ENCODE measurements around the gene P3H1. TPM values are rescaled to one million over a fixed set of nuclear protein-coding genes. Genes with fewer than 3 reads are reported as not detected.
"Not testable (repeated sequence)": the region's sequence is repeated elsewhere in the genome, so short reads cannot be mapped to it uniquely, and the experiment has no call there.

Gene P3H1
- total RNA-seq, 2 donors from 2014 or later: 7.0 to 10.6 TPM

DNA sequence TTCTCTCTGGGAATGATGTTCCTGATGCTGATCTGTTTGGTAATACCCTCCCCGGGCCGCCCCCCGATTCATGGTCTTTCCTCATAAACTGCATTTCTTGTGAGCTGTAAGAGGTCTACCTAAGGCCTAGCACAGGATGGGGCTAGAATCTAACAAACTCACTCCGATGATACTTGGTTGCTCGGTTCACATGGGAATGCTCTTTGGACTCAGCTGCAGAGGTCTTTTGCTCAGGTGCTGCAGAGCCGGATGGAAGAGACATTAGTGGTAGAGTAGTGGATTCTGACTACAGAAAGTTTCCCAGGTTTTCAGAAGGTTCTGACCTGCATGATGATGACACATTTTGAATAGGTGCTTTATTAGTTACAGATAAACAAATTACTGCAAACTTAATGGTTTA is 9.7 kb upstream of the P3H1 start:
- ATAC-seq (no peak), DNase-seq (no peak)
- intact Hi-C loops (cut with DNase I, micrococcal nuclease): no loop called here

DNA sequence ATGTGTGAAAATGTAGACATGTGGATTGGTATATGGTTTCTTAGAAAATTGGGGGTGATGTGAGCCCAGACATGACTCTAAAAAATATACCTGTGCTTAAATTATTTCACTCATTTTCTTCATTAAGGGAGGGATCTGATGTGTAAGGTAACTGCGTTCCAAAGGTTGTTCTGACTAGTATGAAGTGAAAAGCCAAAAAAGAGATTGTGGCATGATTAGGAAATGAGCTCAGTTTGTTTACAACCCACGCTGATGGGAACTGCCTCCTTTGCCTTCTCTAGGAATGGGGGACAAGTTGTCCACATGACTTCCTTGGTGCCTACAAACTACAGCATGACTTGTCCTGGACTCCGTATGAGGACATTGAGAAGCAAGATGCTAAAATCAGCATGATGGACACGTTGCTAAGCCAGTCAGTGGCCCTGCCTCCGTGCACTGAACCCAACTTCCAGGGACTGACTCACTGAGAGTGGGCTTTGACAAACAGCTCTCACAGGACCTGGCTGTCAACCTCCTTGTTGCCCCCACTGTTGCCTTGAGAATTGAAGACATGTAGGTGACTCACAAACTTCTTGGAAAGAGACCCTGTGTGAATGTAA is 8.2 kb upstream of the P3H1 start:
- DNase-seq (no peak), ATAC-seq (no peak)
- intact Hi-C loops (cut with DNase I, micrococcal nuclease): no loop called here

DNA sequence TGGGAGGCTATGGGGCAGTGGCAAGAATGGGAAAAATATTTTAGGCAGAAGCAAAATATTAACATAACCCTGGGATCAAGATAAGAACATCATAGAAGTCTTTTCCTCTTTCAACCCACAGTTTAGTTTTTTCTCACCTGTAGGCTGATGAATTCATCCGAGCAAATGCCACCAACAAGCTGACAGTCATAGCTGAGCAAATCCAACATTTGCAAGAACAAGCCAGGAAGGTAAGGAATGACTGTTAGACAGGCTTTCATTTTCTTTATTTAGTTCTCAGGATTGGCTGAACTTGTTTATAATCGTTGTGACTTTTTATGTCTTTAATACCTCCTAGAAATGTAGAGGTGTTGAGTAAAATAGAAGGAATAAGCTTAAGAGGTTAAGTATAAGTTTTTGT is 6.6 kb upstream of the P3H1 start:
- DNase-seq (no peak), ATAC-seq (no peak)
- intact Hi-C loops (cut with DNase I, micrococcal nuclease): no loop called here

DNA sequence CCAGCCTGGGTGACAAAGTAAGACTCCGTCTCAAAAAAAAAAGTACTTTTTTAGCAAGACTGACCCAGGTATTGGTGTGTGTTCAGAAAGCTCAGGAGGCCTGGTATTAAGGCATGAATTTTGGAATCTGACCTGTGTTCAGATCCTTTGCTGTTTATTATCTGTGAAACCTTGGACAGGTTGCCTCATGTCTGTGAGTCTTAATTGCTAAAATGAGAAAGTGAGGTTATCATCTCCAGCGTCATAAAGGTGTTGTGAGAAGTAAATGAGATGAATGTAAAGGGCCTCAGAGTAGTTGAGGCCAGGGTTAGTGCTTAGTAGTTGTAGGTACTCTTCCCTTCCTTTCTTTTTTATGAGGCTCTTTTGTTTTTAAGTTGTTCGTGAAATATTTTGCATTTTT is 3.0 kb upstream of the P3H1 start:
- no peak for DNase-seq
- no peak for ATAC-seq
- intact Hi-C loops (cut with DNase I, micrococcal nuclease): no loop called here

DNA sequence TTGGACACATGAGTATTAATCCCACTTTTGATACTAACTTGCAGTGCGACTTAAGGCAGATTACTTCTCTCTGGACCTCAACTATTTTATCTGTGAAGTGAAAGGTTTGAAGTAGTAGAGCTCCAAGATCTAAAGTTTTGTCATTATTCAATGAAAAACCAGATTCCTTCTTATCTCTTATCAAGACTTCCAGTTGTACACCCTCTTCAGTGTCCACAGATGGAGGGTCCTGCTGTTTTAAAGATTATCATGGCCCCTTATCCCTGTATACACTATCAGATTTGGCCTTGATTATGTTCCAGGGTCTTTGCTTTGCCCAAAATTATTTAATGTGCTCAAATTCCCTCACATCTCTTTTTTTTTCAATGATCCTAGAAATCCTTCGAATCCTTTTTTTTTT is 1.3 kb upstream of the P3H1 start:
- intact Hi-C loops (cut with DNase I, micrococcal nuclease): no loop called here
- ATAC-seq (no peak), DNase-seq (no peak)

DNA sequence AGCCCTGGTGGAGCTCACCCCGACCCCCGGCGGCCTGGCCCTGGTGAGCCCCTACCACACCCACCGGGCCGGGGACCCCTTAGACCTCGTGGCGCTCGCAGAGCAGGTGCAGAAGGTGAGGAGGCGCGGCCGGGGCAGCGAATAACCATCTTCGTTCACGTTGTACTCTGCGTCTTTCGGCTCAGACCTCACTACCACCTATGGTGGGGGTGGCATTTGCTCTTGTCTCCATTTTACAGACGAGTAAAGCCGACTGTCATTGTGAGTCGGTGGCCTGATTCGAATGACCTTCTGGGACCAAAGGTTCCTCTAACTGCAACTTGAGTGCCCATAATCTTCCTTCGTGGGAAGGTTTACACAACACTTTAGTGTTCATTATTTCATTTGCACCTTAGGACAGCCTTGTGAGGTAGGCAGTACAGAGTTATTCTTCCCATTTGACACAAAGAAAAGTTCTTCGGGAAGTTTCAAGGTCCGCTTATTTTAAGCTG is 727 bp upstream of the P3H1 start:
- intact Hi-C loops (cut with DNase I, micrococcal nuclease): no loop called here
- DNase-seq (no peak), ATAC-seq (peak; percentile 41)

DNA sequence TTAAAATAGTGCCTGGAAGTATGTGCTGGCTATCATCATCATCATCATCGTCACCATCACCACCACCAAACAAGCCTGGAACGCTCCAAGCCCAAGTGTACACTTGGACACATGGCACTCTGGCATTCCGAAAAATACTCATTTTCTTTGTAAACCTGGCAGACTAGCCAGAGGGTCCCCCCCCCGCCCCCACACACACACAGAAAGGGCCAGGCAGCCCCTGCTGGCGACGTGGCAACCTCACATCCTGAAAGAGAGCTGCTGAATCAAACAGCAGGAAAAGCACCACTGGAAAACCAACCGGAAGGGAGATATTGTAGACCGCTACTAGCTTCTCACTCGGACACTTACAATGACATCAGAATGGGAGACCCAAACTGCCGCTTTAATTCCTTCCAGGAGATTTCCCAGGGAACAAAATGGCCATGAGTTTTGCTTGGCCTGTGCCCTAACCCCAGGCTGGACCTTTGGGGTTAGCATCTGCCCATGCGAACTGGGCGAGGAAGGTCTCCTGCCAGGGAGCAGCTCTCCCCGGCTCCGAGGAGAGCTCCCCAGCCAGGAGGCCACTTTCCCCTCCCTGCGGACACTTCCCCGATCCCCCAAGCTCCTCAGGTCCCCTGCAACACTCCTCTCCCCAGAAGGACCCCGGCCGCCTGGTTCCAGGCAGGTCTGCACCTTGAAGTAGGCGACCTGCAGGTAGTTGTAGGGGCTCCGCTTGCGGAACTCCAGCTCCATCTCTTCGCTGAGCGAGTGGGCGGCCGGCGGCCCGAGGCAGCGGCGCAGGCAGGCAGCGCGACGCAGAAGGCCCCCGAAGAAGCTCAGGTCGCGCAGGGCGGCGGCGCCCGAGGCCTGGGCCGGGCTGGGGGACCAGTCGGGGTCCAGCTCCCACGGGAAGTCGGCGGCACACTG is 742 bp downstream of the P3H1 start:
- ATAC-seq (no peak), DNase-seq (peak; percentile 36)
- intact Hi-C loops (cut with DNase I, micrococcal nuclease): no loop called here

DNA sequence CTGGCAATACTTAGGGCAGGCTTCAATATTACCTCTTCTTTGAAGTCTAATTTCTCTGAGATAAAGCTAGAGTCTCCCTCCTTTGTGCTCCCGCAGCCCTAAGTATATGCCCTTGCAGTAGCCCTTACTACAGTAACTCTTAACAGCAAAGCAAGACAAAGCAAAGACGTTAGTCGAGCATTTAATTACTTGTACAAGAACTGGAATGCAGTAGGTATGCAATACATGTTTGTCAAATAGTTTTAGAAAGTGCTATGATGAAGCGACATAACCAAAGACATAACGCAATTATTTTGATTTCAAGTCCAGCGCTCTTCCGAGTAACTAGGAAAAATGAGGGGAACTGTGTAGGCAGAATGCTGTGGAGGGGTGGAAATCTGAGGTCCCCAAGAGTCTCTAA is 1.6 kb downstream of the P3H1 start:
- no peak for ATAC-seq
- intact Hi-C loops (cut with DNase I, micrococcal nuclease): no loop called here
- DNase-seq: no peak

DNA sequence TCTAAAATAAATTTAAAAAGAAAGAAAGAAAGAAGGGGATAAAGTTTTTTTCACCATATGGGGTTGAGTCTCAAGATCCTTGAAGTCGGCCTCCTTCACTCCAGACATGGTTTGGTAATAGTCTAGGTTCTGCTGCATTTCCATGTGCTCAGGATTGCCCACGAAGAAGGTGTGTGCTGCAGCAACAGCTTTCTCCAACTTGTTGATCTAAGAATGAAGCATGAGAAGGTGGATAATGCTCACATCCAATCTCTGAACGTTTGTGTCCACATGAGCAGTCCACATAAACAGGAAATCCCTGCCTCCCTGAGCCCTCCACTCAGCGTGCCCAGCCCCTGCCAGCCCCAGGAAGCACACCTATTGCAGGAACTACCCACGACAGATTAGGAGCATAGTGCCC is 4.6 kb downstream of the P3H1 start:
- ATAC-seq: no peak
- intact Hi-C loops (cut with DNase I, micrococcal nuclease): no loop called here
- DNase-seq: no peak

DNA sequence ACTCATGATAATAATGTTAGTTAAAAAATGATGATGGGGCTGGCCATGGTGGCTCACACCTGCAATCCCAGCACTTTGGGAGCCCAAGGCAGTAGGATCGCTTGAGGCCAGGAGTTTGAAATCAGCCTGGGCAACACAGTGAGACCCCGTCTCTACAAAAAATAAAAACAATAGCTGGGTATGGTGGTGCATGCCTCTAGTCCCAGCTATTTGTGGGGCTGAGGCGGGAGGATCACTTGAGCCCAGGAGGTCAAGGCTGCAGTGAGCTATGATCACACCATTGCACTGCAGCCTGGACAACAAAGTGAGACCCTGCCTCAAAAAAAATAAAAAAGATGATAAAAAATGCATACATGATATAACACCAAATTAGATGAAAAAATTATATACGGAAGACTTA is 5.3 kb downstream of the P3H1 start:
- no peak for ATAC-seq
- intact Hi-C loops (cut with DNase I, micrococcal nuclease): no loop called here

DNA sequence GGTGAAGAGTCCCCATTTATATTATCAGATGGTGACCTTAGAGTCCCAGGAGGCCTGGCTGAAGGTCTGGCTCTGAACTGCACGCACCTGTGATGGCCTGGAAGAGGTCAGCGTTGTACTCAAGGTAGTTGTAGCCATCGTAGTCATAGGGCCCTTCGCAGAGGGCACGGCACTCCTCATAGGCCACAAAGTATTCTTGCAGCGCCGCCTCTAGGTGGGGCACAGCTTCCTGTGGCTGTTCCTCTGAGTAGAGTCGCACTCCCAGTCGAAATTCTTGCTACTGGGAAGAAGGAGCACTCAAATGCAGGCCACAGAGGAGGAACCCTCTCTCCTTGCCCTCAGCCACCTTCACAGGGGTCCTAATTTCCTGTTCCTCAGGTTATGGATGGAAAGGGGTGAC is 7.7 kb downstream of the P3H1 start:
- ATAC-seq: no peak
- intact Hi-C loops (cut with DNase I, micrococcal nuclease): loop anchor here in 1 of 2 donors (10.0 kb wide), 1 partner anchor 174 kb away; no protein-coding TSS in a partner anchor
- DNase-seq: no peak

More for the DNA sequence above, 5.3 kb downstream of the P3H1 start:
- DNase-seq: no peak

DNA sequence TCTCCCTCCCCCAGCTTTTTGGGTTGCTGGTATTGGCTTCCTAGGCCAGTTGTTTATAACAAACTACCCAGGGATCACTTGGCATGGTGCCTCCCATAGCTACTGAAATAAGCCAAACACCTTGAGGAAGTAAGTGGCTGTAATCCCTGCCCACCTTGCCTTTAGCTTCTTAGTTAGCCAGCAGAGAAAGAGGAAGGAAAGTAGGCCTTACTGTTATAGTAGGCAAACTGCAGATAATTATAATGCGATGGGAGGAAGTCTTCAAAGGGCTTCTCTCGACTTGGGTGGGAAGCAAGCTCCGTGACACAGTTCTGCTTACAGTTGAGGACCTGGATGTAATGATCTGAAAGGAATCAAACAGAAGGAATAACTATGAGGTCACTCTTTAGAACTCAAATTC is 8.2 kb downstream of the P3H1 start:
- intact Hi-C loops (cut with DNase I, micrococcal nuclease): loop anchor here in 1 of 2 donors (10.0 kb wide), 1 partner anchor 174 kb away; no protein-coding TSS in a partner anchor
- ATAC-seq (peak; percentile 50), DNase-seq (no peak)

DNA sequence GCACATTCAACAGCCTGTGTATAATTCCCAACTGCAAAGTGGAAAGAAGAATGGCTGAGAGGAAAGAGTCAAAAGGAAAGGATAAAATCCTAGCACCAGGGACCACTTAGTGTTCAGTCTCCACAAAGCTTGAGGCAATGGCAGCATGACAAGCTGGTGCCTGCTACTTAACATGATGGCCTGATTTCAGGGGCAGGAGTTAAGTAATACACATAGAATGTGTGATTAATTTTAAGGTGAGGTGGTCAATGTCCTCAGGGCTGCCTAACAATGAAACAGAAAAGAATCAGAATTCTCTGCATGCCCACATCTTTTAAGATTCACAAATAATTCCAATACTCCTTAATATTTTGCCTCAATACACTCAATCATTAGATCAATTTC is 8.9 kb downstream of the P3H1 start:
- ATAC-seq (no peak), DNase-seq (no peak)
- intact Hi-C loops (cut with DNase I, micrococcal nuclease): loop anchor here in 1 of 2 donors (10.0 kb wide), 1 partner anchor 173 kb away; no protein-coding TSS in a partner anchor

DNA sequence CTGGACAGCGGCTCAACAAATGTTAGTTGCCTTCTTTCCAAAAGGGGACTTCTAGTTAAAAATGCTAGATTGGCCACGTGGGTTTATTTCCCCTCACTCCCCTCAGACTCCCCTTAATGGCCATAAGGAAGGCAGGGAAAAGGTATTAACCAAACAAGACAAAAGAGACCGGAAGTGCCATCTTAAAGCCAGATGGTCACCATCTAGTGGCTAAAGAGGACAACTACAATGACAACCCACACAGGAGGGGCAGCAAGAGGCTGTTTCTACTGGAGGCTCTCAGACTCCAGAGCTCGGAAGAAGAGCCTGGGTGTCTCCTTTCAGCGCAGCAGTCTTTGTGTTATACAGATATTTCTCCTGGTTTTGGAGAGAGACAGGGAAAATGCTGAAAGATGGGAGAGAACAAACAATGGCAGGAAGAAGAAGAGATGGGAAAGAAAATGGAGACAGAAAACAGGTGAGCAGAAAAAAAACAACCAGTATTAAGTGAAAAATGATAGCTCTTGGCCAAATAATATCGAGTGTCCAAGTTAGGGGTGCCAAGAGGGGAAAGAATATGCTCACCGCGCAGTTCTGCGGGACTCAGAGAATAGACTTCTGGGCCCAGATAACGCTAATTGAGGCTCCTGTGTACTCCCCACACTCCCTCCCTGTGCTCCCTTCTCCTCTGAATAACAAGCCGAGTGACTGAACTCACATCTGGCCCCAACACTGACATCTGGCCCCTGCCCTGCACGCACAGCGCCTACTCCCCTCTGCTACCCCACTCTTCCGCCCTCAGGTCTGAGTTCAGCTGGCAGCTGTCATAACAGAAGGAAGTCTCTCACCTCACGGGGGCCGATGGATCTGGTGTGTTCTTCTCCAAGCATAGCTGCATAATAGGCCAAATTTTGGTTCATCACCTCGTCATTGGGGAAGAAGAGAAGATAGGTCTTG is 9.6 kb downstream of the P3H1 start:
- intact Hi-C loops (cut with DNase I, micrococcal nuclease): loop anchor here in 1 of 2 donors (10.0 kb wide), 1 partner anchor 172 kb away; no protein-coding TSS in a partner anchor
- ATAC-seq (peak; percentile 87), DNase-seq (no peak)

DNA sequence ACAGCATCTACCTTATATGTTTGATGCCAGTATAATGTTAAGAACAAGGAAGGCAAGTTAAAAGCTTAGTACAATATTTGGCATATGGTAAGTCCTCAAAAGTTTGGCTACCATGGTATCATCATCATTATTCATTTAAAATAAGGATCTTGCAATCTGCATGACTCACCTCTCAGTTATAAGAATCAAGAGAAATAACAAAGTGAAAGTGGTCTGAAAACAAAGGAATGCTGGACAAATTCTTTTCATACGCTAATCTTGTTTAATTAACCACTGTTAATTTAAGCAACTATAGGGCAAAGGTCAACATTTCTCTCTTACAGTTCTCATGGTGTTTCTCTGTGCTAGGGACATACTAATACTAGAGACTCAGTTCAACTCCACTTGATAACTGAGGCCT is 13.8 kb downstream of the P3H1 start:
- intact Hi-C loops (cut with DNase I, micrococcal nuclease): loop anchor here in 1 of 2 donors (10.0 kb wide), 1 partner anchor 168 kb away; no protein-coding TSS in a partner anchor
- ATAC-seq (no peak), DNase-seq (no peak)

DNA sequence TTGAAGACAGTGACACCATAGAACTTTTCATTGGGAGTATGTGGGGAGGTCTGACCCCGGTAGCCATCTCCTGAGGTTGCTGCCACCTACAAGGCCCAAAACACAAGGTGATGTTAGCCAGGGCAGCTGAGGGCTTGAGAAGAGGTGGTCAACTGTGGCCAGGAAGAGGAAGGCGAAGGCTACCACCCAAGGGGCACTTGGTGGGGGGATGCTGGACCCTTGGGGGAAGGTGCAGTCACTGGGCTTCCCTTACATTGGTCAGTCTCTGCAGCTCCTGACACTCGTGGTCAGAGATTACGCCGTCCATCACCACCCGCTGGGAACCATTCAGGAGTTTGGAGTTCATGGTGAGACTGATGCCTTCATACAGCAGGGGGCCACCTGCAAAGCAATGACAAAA is 14.5 kb downstream of the P3H1 start:
- intact Hi-C loops (cut with DNase I, micrococcal nuclease): loop anchor here in 1 of 2 donors (10.0 kb wide), 1 partner anchor 167 kb away; no protein-coding TSS in a partner anchor
- DNase-seq: no peak

DNA sequence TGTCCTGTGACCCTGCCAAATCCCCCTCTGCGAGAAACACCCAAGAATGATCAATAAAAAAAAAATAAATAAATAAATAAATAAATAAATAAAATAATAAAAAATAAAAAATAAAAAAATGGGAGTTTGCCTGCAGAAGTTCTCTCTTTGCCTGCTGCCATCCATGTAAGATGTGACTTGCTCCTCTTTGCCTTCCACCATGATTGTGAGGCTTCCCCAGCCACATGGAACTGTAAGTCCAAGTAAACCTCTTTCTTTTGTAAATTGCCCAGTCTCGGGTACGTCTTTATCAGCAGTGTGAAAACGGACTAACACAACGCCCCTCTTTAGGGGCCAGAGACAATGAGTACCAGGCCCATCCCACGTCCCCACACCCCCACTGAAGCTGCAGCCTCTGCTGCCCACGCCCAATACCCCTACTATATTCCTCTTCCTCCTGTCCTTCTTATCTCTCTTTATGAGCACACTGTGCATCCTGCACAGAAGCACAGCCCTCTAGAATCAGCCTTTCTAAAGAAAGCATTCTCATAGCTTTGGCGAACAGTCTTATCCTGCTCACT is 15.2 kb downstream of the P3H1 start:
- not testable (repeated sequence) for DNase-seq, ATAC-seq
- intact Hi-C loops (cut with DNase I, micrococcal nuclease): loop anchor here in 1 of 2 donors (10.0 kb wide), 1 partner anchor 167 kb away; no protein-coding TSS in a partner anchor

More for the DNA sequence above, 14.5 kb downstream of the P3H1 start:
- no peak for ATAC-seq

DNA sequence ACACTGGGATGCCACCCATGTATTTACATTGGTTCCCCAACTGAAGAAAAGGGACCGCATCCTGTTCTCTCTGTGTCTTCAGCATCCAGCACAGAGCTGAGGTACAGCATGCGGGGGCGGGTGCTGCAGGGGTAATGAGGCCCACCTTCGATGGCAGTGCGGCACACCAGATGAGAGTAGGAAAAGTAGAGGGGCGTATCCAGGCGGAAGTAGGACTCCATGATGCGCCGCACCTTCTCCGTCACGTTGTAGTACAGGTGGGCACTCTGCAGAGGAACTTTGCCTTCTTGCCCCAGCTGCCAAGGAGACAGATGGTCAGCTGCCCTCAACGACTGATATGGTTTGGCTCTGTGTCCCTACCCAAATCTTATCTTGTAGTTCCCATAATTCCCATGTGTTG is 16.8 kb downstream of the P3H1 start:
- DNase-seq (no peak), ATAC-seq (no peak)
- intact Hi-C loops (cut with DNase I, micrococcal nuclease): loop anchor here in 1 of 2 donors (10.0 kb wide), 1 partner anchor 165 kb away; no protein-coding TSS in a partner anchor
